ENCODE results near the gene LARP4.
"Not testable (repeated sequence)": the region's sequence is repeated elsewhere in the genome, so short reads cannot be mapped to it uniquely, and the experiment has no call there.

LARP4 gene

GRCh38 chr12:50477241-50477832, 76.7 kb downstream of the LARP4 start:
- DNase-seq (ENCODE audit: low read depth in 1 of 2, low spot score in 1 of 2) = no peak

- DNase-seq (ENCODE audit: low read depth in 1 of 2, low spot score in 1 of 2) = no peak
These were observed 81.9 kb downstream of the LARP4 start for GRCh38 chr12:50482571-50482970.

- DNase-seq (ENCODE audit: low read depth in 1 of 2, low spot score in 1 of 2) = no peak
These were observed 82.8 kb downstream of the LARP4 start for GRCh38 chr12:50483488-50483887.

- DNase-seq (ENCODE audit: low read depth in 1 of 2, low spot score in 1 of 2) = no peak
These were observed 88.1 kb downstream of the LARP4 start for GRCh38 chr12:50488801-50489200.

GRCh38 chr12:50498119-50498518, 97.4 kb downstream of the LARP4 start:
- DNase-seq (ENCODE audit: low read depth in 1 of 2, low spot score in 1 of 2) = not testable (repeated sequence)

GRCh38 chr12:50504798-50505674, 104.4 kb downstream of the LARP4 start, which contains the start of gene DIP2B:
TSS of gene DIP2B (plus strand) at chr12:50504985. CDS start at chr12:50505141, 156 bp downstream.
- peak; percentile 93 for DNase-seq (ENCODE audit: low read depth in 1 of 2, low spot score in 1 of 2)

GRCh38 chr12:50505675-50506530, 105.2 kb downstream of the LARP4 start:
- no peak for DNase-seq (ENCODE audit: low read depth in 1 of 2, low spot score in 1 of 2)

GRCh38 chr12:50506753-50507473, 106.2 kb downstream of the LARP4 start:
- DNase-seq (ENCODE audit: low read depth in 1 of 2, low spot score in 1 of 2) = no peak

GRCh38 chr12:50507474-50507838, 106.8 kb downstream of the LARP4 start:
- DNase-seq (ENCODE audit: low read depth in 1 of 2, low spot score in 1 of 2) = no peak

- DNase-seq (ENCODE audit: low read depth in 1 of 2, low spot score in 1 of 2) = no peak
These were observed 107.2 kb downstream of the LARP4 start for GRCh38 chr12:50507930-50508329.

- DNase-seq (ENCODE audit: low read depth in 1 of 2, low spot score in 1 of 2) = no peak
These were observed 107.7 kb downstream of the LARP4 start for GRCh38 chr12:50508414-50508813.

- DNase-seq (ENCODE audit: low read depth in 1 of 2, low spot score in 1 of 2) = no peak
These were observed 108.4 kb downstream of the LARP4 start for GRCh38 chr12:50508970-50509663.

GRCh38 chr12:50514526-50515276, 114.0 kb downstream of the LARP4 start:
- no peak for DNase-seq (ENCODE audit: low read depth in 1 of 2, low spot score in 1 of 2)

GRCh38 chr12:50515587-50515986, 114.9 kb downstream of the LARP4 start:
- DNase-seq (ENCODE audit: low read depth in 1 of 2, low spot score in 1 of 2) = no peak

GRCh38 chr12:50517421-50518048, 116.8 kb downstream of the LARP4 start:
- DNase-seq (ENCODE audit: low read depth in 1 of 2, low spot score in 1 of 2) = no peak

GRCh38 chr12:50518090-50518489, 117.4 kb downstream of the LARP4 start:
- DNase-seq (ENCODE audit: low read depth in 1 of 2, low spot score in 1 of 2) = no peak

- no peak for DNase-seq (ENCODE audit: low read depth in 1 of 2, low spot score in 1 of 2)
These were observed 118.7 kb downstream of the LARP4 start for GRCh38 chr12:50519353-50519752.

GRCh38 chr12:50520416-50521207, 119.9 kb downstream of the LARP4 start:
- no peak for DNase-seq (ENCODE audit: low read depth in 1 of 2, low spot score in 1 of 2)

Measured in stimulated activated CD4-positive, alpha-beta T cell treated with anti-CD3 and anti-CD28 coated beads, Interleukin-15, amount 100 ng/mL, for 1 hour (primary cell).